Natural killer cell (primary cell): ENCODE measurements around the gene LUZP1. TPM values are rescaled to one million over a fixed set of nuclear protein-coding genes. Genes with fewer than 3 reads are reported as not detected.
A peak's percentile ranks its signal among the peaks of the same experiment; 100 is the strongest.

ENCODE experiments used
- ATAC-seq, 3 donors: fragments of 150-1000 bp in 2 of 3; fragments of 200-7000 bp in 1 of 3; cut with Tn5 transposase; 1 replicate in 1 of 3; 2 replicates in 2 of 3; pipeline ENCODE4 v1.10.0; 2021; ENCODE audit warnings: mild to moderate bottlenecking in 2 of 3, moderate library complexity in 2 of 3
- DNase-seq, 2 donors: peaks; one replicate each; pipeline versions ENCODE4 v3.0.0 to v3.0.0-alpha.2; 2013 to 2021; ENCODE audit warnings: mixed read lengths in 1 of 2
- H3K27ac ChIP-seq: one replicate; pipeline ENCODE4 v1.5.1; 2013; ENCODE audit warnings: mild to moderate bottlenecking, low read length
- H3K27me3 ChIP-seq: one replicate; pipeline ENCODE4 v1.6.1; 2013; ENCODE audit warnings: low read length; ENCODE audit not compliant: control insufficient read depth, insufficient read depth
- H3K36me3 ChIP-seq: one replicate; pipeline ENCODE4 v1.6.1; 2013; ENCODE audit warnings: low read length; ENCODE audit not compliant: control insufficient read depth, insufficient read depth
- H3K4me1 ChIP-seq: one replicate; pipeline ENCODE4 v1.6.1; 2013; ENCODE audit warnings: low read length; ENCODE audit not compliant: control insufficient read depth, insufficient read depth
- H3K4me3 ChIP-seq: one replicate; pipeline ENCODE4 v1.5.1; 2013; ENCODE audit warnings: low read length
- H3K9me3 ChIP-seq: one replicate; pipeline ENCODE4 v1.6.1; 2013; ENCODE audit warnings: low read length; ENCODE audit not compliant: control insufficient read depth, insufficient read depth
- H3K27ac Mint-ChIP-seq, 2 donors: one replicate each; pipeline ENCODE4 v1.8.0; 2022; ENCODE audit warnings: mild to moderate bottlenecking in 2 of 2, mixed read lengths in 2 of 2, moderate library complexity in 1 of 2
- H3K27me3 Mint-ChIP-seq, 2 donors: one replicate each; pipeline ENCODE4 v1.8.0; 2022; ENCODE audit warnings: low read depth in 2 of 2, mixed read lengths in 2 of 2
- H3K36me3 Mint-ChIP-seq: one replicate; pipeline ENCODE4 v1.8.0; 2022; ENCODE audit warnings: mixed read lengths
- H3K4me1 Mint-ChIP-seq, 2 donors: one replicate each; pipeline ENCODE4 v1.8.0; 2022; ENCODE audit warnings: mixed read lengths in 2 of 2
- H3K4me3 Mint-ChIP-seq: one replicate; pipeline ENCODE4 v1.8.0; 2022; ENCODE audit warnings: mild to moderate bottlenecking, moderate library complexity, mixed read lengths
- H3K9me3 Mint-ChIP-seq, 2 donors: one replicate each; pipeline ENCODE4 v1.8.0; 2022; ENCODE audit warnings: mixed read lengths in 2 of 2
- WGBS: methylation state at CpG from one replicate; pipeline ENCODE4 v1.1.7; 2013; ENCODE audit warnings: missing lambda C conversion rate; ENCODE audit not compliant: insufficient coverage; 5-methylcytosine and 5-hydroxymethylcytosine counted together
- intact Hi-C: fragments of 100-400 bp; cut with micrococcal nuclease; formaldehyde crosslinking; loops from one replicate; pipeline ENCODE4 v1.14.2; 2022
- total RNA-seq, 4 donors: library from RNA; stranded (reverse); fragments of 120-200 nt in 1 of 4; gene quantifications; one replicate each; pipeline versions ENCODE4 v1.2.3 to v1.2.4, GENCODE V29; 2013 to 2022
- TF ChIP-seq, protein P1 (sequence below): fragments of 200-600 bp; IDR thresholded peaks from one replicate; pipeline ENCODE4 v1.8.0; 2022; ENCODE audit warnings: antibody characterized with exemption

LUZP1 gene
- total RNA-seq, 3 donors from 2014 or later (not counting 1 experiment from before 2014, with no cell fraction given): 37.0 to 49.4 (median 39.6) TPM

DNA sequence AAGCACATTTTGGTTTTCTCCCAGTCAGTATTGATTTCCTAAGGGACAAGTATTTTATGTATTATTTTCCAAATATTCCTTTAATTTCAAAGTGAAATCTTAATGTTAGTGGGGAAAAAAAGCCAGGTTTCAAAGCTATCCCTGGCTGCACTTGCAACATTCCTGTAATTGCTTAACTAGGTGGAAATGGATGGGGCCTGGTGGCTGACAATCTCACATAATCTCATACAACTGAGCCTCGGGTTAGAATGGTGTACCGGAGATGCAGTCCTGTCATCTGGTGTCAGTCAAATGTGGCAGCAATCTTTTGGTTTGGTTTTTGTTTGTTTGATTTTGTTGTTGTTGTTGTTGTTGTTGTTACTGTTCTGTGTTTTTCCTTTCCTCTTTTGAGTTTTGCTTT, 103.3 kb downstream of the LUZP1 start:
- intact Hi-C loops: no loop called here
- TF ChIP-seq, protein P1, sequence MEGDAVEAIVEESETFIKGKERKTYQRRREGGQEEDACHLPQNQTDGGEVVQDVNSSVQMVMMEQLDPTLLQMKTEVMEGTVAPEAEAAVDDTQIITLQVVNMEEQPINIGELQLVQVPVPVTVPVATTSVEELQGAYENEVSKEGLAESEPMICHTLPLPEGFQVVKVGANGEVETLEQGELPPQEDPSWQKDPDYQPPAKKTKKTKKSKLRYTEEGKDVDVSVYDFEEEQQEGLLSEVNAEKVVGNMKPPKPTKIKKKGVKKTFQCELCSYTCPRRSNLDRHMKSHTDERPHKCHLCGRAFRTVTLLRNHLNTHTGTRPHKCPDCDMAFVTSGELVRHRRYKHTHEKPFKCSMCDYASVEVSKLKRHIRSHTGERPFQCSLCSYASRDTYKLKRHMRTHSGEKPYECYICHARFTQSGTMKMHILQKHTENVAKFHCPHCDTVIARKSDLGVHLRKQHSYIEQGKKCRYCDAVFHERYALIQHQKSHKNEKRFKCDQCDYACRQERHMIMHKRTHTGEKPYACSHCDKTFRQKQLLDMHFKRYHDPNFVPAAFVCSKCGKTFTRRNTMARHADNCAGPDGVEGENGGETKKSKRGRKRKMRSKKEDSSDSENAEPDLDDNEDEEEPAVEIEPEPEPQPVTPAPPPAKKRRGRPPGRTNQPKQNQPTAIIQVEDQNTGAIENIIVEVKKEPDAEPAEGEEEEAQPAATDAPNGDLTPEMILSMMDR: no peak
- Histone ChIP-seq H3K36me3 (peaks cover 49% of the 10 kb centered on the region), H3K4me1 (no peaks in the 10 kb centered on the region), H3K9me3 (no peaks in the 10 kb centered on the region), H3K27ac (no peak overlapping the region), H3K4me3 (no peak overlapping the region), H3K27me3 (no peaks in the 10 kb centered on the region)
- WGBS: 93% methylated on average over 2 of the region's 2 CpGs
- ATAC-seq: no peak
- Mint-ChIP-seq H3K27ac (peak overlapping the region in 1 of 2 donors; percentile 13), H3K36me3 (no peaks in the 10 kb centered on the region), H3K27me3 (no peaks in the 10 kb centered on the region), H3K9me3 (no peaks in the 10 kb centered on the region), H3K4me1 (peaks cover 3 to 8% of the 10 kb centered on the region in 2 donors), H3K4me3 (no peak overlapping the region)
- DNase-seq: no peak

DNA sequence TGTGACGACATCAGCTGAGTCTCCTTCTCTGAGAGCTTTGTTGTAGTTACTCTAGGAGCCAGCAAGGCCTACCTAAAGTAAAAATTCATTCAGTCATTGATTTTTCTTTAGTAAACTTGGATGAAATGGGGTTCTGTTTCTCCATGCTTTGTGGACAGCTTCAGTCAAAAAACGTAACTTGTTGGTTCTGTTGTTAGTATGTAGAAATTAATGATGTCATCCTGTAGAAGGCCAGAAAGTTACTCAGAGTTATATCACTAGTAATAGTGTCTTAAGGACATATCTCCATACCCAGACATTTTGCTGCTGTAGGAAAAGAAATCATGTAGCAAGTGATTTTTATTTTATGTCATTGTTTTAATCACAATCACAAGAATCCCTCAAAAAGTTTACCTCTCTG, 106.4 kb downstream of the LUZP1 start:
- Histone ChIP-seq H3K9me3 (no peaks in the 10 kb centered on the region), H3K36me3 (peaks cover 58% of the 10 kb centered on the region), H3K27me3 (no peaks in the 10 kb centered on the region), H3K4me1 (no peaks in the 10 kb centered on the region), H3K4me3 (no peak overlapping the region), H3K27ac (no peak overlapping the region)
- intact Hi-C loops: no loop called here
- Mint-ChIP-seq H3K27me3 (no peaks in the 10 kb centered on the region), H3K27ac (no peak overlapping the region), H3K4me1 (peaks cover 6 to 11% of the 10 kb centered on the region in 2 donors), H3K4me3 (no peak overlapping the region), H3K36me3 (no peaks in the 10 kb centered on the region), H3K9me3 (no peaks in the 10 kb centered on the region)
- 96% methylated on average over 2 of the region's 2 CpGs for WGBS
- DNase-seq: no peak
- TF ChIP-seq, protein P1: no peak
- no peak for ATAC-seq

DNA sequence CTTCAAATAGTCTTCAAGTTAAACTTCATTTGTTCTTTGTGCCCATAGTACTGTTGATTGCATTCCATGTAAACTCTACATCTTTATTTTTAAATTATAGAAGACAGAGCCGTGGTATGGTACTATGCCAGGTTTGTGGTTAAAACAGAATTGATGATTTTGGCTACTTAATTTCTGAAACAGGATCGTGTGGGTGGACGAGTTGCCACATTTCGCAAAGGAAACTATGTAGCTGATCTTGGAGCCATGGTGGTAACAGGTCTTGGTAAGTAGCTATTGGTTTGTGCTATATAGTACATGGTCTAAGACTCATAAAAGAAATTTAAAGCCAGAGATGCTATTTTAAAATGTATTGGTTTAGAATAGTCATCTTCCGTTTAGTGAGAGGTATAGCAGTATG, 111.4 kb downstream of the LUZP1 start:
- ATAC-seq (no peak), DNase-seq (no peak)
- TF ChIP-seq, protein P1: no peak
- Histone ChIP-seq H3K27me3 (no peaks in the 10 kb centered on the region), H3K4me3 (no peak overlapping the region), H3K4me1 (no peaks in the 10 kb centered on the region), H3K36me3 (peaks cover 52% of the 10 kb centered on the region), H3K9me3 (no peaks in the 10 kb centered on the region), H3K27ac (no peak overlapping the region)
- Mint-ChIP-seq H3K4me3 (no peak overlapping the region), H3K9me3 (no peaks in the 10 kb centered on the region), H3K27ac (no peak overlapping the region), H3K36me3 (no peaks in the 10 kb centered on the region), H3K4me1 (peaks cover 6 to 11% of the 10 kb centered on the region in 2 donors), H3K27me3 (no peaks in the 10 kb centered on the region)
- WGBS: 91% methylated on average over 5 of the region's 5 CpGs
- intact Hi-C loops: no loop called here

DNA sequence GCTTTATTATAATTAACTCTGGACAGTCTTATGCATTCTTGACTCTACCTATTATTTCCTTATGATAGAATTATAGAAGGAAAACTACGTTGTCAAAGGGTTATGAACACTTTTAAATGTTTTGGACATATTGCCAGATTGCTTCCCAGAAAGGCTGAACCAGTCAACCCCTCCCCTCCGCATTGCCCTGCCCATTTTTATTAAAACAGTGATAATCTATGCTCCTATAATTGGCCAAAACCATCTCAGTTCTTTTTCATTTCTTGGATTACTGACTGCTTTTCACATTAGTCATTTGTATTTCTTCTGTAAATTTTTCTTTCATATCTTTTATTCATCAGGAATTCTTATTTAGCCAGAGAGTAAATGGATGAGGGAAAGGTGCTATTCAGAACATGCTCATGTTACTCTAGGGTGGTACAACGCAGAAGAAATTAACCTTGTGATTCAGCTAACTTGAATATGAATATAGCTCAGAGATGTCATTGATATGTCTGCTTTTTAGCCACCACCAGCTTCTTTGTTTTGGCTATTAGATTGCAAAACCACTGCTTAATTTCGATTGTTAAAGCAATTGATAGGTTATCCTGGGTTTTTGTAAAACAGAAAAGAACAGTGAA, 117.3 kb downstream of the LUZP1 start:
- Mint-ChIP-seq H3K9me3 (no peaks in the 10 kb centered on the region), H3K4me3 (no peak overlapping the region), H3K27ac (no peak overlapping the region), H3K27me3 (no peaks in the 10 kb centered on the region), H3K4me1 (no peaks in the 10 kb centered on the region), H3K36me3 (no peaks in the 10 kb centered on the region)
- Histone ChIP-seq H3K4me1 (no peaks in the 10 kb centered on the region), H3K9me3 (no peaks in the 10 kb centered on the region), H3K27ac (no peak overlapping the region), H3K4me3 (no peak overlapping the region), H3K36me3 (peaks cover 19% of the 10 kb centered on the region), H3K27me3 (no peaks in the 10 kb centered on the region)
- ATAC-seq (no peak), DNase-seq (no peak)
- TF ChIP-seq, protein P1: no peak
- intact Hi-C loops: no loop called here
- 97% methylated on average over 4 of the region's 4 CpGs for WGBS
